GM19468 (cell line): ENCODE data around the gene ZFAND3.

Experiments used
- ATAC-seq: cut with Tn5 transposase; IDR thresholded peaks from one replicate; pipeline ENCODE4 v1.9.1; 2021; ENCODE audit warnings: mild to moderate bottlenecking, moderate library complexity, moderate number of reproducible peaks; ENCODE audit not compliant: unreplicated experiment; ENCODE audit errors: extremely low read depth

Gene ZFAND3

DNA sequence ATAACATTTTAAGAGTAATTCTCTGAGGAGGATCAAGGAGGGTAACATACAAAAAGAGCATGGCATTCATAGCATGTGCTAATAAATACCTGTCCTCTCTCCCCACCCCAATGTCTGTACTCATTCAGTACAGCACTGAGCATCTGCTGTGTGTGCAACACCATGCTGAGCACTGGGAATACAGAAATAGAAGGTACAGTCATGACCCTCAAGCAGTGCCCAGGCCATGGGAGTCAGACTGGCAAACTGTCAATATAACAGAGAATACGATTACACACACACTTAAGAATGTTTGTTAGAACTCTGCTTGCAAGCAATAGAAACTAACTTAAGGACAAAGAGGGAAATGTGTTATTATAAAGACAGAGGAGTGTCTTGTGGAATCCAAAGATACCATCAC, 24.7 kb upstream of the ZFAND3 start:
- no peak for ATAC-seq

DNA sequence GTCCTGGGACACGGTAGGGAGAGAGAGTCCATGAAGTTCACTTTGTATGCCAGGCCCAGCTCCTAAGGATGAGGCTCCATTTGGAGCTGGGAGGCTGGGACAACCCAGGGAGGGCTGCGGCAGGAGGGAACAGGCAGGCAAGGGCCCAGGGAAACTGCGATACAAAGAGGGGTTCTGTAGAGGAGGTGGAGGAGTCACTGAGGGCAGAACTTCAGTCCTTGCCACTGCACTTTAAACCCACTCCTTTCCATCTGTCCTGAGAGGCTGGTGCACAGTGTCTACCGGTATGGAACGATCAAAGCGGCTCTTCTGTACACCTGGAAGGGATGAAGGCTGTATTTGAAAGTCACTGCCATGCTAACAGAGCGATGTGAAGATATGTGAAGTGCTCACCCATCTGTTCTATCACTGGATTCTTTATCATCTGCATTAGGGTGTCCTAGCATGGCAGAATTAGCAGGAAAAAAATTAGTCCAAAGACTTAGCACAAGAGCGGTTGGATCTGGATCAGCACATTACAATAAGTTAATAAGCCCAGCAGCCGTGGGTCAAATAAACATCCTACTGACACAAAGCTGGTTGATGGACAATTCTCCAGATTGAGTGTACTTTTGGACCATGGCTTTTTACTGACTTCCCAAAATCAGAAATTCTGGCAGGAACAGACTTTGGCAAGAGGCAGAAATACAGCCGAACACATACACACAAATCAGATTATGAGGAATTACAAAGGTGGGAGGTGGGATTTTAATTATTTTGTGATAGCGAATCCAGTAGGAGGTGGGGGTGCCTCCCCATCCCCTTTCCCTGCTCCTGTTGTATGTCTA, 20.9 kb upstream of the ZFAND3 start:
- no peak for ATAC-seq

DNA sequence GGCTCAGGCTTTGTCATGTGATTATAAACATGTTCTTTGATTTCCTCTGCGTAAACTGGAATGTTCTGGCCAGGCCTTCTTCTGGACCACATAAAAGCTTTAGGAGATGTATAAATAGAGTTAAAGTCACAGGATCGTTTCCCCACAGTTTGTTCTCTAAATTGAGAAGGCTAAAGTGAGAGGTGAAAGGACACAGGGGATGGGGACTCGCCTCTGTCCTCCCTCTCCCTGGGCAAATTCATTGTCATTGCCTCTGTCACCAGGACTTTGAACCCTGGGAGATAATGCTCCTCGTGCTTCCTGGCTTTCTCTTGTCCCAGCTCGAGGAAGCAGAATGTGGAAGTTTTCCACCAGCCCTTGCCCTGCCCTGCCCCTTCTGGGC, 20.3 kb upstream of the ZFAND3 start:
- no peak for ATAC-seq

DNA sequence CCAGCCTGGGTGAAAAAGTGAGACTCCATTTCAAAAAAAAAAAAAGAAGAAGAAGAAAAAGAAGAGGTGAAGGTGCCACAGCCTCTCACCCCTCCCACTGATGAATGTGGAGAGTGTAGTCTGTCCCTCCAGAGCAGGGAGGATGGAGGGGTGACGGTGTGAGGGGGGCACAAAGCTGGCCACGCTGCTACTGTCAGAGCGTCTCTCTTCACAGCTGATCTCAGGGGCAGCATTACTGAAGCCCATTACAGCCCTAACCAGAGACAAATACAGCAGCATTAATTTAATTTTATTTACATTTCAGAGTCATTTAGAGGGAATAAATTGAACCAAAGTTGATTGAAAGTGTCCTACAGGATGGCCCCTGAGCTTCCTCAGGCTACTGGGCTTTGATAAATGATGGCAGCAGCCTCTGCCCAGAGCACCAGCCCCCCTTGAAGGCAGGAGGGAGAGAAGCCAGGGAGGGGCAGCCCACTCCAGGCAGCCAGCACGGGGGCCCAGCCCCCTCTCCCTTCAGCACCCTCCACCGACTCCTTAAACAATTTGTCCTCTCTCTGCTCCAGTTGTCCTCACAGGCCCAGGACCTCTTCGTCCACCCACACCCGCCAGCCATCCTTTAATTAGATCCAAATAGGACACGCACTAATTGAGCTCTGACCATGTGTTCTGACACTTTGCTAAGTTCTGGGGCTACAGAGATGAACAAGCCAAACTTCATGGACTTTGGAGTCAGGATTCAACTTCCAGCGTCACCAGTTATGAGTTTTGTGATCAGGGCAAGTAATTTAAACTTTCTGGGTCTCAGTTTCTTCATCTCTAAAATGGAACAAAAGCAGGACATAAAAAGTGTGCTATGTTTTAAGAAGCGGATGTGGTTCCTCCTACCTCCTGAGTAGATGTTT, 18.6 kb upstream of the ZFAND3 start:
- no peak for ATAC-seq

DNA sequence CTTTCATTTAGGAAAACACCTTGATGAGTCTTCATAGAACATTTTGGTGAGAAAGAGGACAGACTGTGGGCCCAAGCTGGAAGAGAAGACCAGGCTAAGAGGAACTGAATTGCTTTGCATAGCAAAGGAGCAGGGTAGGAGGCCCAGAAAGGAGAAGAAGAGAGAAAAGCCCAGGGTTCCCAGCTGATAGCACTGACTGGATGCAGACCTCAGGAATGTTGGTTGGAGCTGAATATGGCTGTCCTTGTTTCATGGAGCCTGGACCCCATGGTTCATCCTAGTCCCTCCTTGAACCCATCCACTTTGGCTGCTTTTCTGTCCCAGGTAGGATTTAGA, 18.0 kb upstream of the ZFAND3 start:
- ATAC-seq: no peak

DNA sequence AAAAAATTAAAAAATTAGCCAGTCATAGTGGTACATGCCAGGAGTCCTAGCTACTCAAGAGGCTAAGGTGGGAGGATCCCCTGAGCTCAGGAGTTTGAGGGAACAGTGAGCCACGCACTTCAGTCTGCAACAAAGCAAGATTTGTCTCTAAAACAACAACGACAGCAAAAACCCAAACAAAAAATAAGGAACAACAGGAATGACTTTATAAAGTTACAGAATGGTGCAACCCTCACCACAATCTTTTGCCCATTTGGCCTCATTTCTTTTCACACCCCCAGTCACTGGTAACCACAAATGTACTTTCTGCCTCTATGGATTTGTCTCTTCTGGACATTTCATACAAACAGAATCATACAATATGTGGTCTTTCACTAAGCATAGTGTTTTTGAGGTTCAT, 16.7 kb upstream of the ZFAND3 start:
- ATAC-seq: no peak

DNA sequence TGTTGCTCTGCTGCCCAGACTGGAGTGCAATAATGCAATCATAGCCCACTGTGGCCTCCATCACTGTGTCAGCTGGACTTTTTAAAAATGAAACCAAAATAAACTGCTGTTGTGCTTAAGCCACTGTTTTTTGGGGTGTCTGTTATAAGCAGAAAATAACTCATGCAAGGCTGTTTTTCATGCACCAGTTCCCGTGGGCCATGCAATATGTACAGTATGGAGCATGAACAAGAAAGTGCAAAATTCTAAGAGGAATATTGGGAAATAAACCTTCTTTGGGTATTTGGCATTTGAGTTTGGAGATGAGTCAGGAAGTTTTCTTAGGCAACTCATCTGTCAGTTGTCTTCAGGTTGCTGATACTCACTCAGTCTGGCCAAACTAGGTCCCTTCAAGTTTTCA, 14.9 kb upstream of the ZFAND3 start:
- no peak for ATAC-seq

DNA sequence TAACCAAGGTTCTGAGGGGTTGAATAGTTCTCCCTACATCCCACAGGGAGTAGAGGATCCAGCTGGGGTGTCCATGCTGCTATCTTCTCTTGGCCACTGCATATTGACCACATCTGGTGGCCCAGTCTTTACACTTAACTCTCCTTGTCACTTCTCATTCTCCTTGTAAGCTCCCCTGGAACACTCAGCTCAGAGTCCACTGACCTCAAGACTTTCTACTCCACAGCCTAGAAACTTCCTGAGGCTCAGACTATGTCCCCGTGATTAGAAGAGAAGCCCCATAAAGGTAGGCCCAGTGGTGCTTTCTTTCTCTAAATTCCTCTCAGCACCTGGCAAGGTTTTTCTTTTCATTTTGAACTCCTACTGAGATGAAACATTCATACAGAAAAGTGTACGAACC, 13.3 kb upstream of the ZFAND3 start:
- no peak for ATAC-seq

DNA sequence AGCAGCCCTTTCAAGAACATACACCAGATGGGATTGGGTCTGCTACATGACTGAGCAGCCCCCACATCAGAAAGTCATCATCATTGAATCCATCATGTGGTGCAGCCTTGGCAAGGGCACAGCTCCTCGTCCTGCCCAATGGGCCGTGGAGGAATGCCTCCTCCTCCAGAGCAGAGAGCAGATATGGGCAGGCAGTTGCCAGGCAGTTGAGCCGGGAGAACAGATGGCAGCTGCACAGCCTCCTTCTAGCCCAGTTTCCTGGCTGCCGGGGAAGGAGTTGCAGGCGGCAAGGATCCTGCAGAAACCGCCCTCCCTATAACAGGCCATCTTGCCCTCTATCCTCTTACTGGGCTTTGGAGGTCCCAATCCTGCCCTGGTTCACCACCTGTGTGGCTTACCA, 11.9 kb upstream of the ZFAND3 start:
- no peak for ATAC-seq

DNA sequence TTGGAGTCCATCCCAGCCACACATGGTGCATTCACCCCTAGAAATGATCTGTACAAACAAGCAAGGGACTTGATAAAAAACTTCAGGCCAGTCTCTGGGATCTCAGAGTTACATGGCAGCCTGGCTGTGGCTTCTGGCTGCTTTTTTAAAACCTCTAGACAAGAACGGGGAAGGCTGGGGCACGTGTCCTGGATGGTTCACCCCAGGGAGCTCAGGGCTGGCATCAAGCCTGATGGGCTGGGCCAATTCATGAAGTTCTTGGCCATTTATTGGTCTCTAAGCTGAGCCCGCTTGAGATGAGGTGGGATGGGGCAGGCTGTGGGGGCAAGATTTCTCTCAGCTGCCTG, 10.4 kb upstream of the ZFAND3 start:
- no peak for ATAC-seq

DNA sequence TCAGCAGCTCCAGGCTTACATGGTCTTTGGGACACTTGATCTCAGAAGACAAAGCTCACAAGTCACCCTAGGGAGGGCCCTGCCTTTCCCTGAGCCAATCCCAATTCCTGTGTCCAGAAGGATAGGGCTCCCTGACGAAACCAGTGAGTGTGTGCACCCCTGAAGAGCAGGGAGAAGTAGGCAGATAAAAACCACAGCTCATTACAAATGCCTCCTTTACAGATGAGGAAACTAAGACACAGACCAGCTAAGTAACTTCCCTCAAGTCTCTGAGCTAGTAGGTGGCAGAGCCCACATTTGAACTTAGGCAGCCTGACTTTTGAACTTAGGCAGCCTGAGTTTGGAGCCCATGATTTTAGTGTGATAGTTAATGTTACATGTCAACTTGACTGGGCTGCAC, 6.7 kb upstream of the ZFAND3 start:
- ATAC-seq: no peak

DNA sequence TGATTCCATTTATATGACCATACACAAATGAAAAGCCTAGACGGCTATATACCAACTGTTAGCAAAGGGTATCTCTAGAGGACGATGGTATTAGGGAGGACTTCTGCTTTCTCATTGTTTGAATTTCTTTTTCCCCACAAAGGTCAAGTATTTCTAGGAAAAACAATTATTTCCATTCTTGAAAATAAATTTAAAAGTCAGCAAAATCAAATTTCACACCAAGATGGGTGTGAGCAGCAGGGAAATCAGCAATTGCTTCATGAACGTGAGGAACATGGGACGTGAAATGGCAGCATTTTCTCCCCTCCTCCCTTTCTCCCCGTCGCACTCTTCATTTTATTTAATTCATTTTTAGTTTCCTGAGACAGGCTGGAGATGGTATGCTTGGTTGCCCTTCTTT, 5.2 kb upstream of the ZFAND3 start:
- no peak for ATAC-seq

DNA sequence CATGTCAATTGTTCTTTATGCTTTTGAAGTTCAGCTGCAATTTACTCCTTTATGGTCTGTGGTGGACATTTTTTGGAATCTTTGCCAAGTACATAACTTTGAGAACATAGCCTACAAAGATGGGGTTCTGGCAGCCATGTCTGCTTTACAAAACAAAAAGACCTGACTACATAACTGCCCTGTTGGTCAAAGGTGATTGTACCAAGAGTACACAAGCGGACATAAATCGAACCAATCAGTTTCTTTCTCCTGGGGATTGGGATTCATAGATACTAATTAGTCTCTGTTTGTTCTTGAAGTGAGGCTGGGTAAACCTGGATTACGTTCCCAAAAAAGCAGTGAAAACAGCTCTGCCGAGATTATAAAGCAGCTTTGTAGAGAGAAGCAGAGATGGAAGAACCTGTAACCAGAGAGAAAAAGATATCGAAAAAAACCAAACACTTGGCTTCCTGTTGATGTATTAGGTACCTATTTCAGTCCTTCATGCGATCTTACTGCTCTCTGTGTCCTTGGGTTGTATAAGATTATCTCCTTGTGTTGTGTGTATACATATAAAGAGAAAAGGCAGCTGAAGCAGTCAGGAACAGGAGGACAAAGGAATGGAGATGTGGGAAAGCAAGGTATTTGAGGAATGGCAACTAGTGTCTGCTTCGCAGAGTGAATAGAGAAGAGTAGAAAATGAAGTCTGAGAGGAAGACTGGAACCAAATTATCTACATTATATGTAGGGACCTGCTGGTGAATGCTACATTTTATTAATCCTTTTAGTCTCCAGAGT, 2.7 kb upstream of the ZFAND3 start:
- ATAC-seq: no peak

DNA sequence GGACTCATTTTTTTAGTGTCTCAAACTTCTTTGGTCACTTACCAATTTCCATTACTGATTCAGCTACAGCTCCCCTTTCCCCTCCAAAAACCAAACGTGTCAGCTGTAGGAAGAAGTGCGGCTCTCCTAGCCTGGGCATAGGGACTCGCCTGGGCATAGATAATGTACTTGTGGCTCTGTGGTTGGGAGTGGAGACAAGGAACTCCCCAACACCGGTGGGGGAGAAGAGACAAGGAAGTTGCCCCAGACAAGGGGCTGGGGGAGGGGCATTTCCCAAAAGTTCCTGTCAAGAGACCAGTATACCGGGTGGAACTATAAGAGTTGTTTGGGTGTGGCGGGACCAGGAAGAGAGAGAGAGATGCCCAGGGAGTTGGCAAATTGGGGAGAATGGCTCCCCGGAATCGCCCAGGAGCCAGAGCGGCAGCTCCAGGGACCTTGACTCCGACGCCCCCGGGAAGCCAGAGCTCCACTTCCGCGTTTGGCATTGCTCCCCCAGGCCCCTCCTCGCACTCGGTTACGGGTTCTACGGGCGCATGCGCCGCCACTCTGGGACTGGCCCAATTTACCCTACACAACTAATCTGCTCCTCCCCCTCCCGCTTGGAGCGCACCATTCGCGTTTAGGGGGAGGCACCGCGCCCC, 871 bp upstream of the ZFAND3 start:
- peak; percentile 41 for ATAC-seq

DNA sequence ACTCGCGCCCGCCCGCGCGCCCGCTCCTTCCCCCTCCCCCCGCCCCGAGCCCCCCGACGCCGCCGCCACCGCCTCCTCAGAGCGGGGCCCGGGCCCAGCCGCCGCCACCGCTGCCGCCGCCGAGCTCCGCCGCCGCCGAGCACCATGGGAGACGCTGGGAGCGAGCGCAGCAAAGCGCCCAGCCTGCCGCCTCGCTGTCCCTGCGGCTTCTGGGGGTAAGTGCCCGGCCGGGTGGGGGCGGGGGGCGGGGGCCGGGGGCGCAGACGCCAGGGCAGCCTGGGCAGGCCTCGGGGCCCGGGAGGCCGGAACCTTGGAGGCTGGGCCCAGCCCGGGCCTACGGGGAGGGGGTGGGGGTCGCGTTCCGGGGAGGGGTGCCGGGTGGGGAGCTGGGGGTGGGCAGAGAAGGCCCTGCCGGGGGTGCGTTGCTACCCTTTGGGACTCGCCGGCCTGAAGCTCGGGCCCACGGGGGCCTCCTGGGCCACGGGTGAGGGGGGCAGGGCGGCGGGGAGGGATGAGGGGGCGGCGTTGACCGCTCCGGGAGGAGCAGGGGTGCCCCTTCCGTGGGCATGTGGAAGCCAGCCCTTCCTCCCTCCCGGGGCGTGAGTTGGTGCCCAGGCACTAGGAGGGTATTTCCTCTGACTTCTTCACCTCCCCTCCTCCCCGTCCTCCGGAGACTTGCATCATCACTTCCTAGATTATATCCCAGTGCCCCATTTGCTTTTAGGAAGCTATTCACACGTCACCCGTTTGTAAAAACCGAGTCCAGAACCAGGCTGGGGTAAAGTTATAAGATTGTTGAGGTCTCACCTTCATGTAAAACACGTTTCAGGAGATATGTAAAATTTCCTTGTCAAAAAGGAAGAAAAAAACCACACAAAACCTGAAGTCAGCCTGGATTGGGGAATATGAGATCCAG, 533 bp downstream of the ZFAND3 start:
- no peak for ATAC-seq

DNA sequence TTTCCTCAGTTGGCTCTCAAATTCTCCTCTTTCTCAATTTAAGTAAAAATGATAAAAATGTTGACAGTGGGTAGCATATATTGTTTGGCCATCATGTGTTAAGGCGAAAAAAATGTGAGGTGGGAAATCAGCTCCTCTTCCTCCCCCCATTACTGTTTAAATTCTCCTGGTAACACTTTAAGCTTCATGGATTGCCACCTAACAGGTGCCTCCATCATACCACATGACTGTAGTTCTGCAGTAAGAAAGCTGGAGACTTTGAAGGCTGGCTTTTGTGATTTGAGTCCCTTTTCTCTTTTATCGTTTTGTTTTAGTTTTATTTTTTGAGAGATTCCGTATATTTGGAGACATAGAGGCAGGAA, 1.2 kb downstream of the ZFAND3 start:
- ATAC-seq: no peak

DNA sequence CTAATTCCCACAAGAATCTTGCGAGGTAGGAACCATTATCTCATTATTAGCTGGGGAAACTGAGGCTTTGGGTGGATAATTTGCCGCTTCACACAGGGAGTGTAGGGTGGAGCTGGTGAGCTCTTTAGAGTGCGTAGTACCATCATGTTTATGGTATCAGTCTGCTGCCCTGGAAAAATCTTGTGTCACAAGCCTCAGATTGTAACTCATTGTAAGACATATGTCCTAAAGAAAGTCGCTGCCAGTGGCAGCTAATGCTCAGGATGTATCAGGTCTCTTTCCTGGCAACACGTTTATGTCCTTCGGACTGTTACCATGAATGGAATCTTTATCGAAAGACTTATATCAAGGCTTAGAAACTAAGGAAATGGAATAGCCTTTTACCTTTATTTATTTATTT, 1.9 kb downstream of the ZFAND3 start:
- no peak for ATAC-seq

DNA sequence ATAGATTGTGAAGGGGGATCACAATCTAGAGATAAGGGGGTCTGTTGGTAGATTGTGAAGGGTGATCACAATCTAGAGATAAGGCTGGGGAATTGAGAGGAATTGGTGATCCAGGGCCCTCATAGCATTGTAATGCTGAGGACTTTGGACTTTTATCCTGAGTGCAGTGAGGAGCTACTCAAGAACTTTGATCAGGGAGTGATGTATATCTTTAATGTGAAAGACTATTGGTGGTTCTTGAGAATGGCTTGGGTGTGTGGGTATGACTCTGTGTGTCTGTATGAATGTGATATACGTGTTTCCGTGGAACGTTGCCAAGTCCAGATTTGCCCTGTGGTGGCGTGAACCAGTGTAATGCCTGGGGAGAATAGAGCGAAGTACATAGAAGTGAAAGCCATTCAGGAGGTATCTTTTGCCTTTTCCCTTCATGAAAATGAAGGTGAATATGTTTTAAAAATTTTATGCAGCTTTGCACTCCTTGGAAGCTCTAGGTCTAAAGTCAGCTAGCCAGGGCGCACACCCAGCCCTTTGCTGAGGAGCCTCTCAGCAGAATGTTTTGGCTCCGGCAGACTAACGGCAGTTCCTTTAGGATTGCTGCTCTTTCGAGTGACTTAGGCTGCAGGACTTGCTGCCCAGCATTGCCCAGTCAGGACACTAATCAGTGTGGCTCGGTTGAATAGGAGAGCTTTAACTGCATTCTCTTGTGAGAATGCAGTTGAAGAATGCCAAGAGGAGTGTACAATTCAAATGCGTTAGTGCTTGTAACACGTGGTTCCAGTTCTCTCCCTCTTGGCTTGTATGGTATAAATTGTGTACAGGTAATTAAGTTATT, 3.5 kb downstream of the ZFAND3 start:
- no peak for ATAC-seq

DNA sequence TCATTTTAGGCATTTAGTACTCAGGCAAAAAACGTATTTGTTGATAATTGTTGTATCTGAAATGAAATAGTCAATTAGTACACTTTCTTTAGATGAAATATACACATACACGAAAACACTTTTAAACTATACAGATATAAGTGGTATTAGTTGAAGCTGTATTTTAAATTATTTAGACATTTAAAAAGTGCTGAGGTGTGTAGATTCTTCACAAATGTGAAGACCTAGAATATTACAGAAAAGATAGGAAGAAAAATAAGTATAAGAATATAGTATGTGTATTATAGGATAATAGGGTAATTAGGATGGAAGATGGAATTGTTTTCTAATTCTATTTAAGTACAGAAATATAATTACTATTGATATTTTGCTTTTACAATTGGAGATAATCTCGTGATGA, 4.6 kb downstream of the ZFAND3 start:
- no peak for ATAC-seq
